ENCODE measurements around the gene CEMP1.

CEMP1 gene

DNA sequence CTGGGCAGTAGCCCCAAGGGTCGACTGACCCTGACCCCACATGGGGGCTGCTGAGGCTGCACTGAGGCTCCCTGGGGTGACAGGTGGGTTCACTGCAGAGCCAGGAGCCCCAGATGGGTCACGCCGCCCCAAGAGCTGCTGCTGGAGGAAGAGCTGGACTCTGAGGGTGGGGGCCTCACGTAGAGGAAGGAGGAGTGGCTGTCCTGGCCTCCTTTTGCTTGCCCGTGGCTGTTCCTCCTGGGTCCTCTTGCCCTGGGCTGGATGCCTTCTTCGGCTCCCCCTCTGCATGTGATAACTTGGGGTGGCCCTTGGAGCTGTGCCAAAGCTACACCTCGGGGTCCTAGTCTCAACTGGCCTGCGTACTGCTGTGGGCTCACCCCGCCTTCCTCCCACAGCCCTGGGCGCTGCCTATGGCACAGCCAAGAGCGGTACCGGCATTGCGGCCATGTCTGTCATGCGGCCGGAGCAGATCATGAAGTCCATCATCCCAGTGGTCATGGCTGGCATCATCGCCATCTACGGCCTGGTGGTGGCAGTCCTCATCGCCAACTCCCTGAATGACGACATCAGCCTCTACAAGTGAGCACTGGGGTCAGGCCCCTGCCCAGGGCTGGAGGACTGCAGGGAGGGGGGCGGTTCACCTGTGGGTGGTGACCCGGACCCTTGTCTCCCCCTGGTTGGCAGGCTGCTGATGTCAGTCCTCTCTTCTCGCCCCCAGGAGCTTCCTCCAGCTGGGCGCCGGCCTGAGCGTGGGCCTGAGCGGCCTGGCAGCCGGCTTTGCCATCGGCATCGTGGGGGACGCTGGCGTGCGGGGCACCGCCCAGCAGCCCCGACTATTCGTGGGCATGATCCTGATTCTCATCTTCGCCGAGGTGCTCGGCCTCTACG lies 12.1 kb downstream of the CEMP1 start:
- DNase-seq: no peak

DNA sequence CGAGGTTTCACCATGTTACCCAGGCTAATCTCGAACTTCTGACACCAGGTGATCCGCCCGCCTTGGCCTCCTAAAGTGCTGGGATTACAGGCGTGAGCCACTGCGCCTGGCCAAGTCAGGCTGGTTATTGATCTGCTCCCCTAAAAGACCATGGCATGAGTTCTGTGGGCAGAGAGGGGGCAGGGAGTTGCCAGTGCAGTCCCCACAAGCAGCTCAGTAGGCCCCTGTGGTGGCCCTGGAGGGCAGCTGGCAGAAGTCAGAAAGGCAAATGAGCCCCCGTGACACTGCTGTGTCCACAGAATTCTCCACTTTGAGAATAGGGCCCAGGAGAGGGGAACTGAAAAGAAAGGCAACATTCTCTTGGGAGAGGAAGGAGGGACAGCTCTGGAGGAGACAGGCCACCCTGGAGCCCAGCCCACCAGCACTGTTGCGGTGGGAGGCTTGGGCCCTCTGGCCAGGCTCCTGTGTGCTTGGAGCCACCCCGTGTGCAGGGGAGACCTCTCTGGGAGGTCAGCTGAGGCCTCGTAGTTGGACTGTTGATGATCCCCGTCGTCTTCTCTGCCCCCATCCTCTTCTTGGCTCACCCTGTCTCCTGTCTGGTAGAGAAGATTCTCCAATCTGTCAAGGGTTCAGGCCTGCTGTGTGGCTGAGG lies 13.1 kb downstream of the CEMP1 start:
- DNase-seq: no peak

DNA sequence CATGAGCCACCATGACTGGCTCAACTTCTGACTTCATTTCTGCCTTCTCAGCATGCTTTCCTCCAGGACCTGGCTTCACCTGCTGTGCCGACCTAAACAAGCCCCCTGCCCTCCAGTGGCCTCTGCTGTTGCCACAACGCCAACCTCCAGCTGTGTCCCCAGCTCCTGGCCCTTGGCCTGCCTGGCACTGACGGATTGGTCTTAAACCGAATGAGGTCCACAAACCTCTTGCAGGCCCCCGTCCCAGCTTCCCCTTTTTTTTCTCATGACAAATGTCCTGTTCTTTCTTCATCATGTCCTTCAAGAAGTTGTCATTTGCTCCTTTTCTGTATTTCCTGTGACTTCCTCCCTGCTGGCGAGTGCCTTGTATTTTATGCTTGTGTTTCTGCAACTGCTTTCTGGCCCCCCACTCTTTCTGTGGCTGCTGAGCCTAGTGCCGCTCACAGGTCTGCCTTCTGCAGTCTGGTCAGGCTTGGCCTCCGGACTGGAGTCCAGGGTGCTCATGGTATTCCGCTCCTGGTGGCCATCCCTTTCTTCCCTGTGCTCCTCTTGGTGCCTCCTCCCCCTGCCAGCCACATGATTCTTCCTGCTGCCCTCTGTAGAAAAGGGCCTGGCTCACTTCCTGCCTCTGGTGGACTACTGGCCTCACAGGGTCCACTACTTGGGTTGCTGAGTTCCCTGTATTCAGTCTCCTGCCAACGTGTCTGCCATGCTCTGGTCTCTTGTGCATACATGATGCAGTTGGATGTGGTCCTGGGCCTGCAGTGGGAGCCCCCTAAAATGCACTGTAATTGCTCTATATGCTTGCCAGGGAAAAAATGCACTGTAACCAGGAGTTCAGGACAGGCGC lies 14.6 kb downstream of the CEMP1 start:
- no peak for DNase-seq

DNA sequence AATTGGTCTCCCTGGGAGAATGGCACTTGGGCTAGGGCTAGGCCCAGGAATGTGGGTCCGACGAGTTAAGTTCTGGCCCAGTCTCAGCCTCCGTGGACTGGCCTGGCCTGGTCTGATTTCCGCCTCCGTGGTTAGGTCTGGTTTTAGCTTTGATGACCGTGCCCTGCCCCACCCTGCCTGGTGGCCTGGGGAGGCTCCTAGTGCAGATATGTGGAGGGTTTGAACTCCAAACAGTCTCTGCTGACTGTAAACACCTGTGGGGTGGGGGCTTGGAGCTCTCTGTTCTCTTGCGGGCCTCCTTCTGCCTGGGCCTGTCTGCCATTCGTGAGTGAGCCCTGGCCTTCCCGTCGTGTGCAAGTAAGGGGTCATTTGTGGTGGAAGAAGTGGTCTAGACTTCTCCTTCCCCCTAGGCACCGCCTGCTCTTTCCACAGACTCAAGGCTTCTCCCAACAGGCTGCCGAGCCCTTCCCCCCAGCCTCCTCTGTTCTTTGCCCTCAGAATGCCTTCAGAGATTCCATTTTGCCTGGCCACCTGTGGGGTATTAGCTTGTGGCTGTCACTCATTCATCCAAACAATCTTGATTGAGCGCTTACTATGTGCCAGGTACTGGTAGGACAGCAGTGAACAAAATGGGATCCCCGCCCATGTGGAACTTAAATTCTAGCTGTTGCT lies 15.9 kb downstream of the CEMP1 start:
- no peak for DNase-seq

DNA sequence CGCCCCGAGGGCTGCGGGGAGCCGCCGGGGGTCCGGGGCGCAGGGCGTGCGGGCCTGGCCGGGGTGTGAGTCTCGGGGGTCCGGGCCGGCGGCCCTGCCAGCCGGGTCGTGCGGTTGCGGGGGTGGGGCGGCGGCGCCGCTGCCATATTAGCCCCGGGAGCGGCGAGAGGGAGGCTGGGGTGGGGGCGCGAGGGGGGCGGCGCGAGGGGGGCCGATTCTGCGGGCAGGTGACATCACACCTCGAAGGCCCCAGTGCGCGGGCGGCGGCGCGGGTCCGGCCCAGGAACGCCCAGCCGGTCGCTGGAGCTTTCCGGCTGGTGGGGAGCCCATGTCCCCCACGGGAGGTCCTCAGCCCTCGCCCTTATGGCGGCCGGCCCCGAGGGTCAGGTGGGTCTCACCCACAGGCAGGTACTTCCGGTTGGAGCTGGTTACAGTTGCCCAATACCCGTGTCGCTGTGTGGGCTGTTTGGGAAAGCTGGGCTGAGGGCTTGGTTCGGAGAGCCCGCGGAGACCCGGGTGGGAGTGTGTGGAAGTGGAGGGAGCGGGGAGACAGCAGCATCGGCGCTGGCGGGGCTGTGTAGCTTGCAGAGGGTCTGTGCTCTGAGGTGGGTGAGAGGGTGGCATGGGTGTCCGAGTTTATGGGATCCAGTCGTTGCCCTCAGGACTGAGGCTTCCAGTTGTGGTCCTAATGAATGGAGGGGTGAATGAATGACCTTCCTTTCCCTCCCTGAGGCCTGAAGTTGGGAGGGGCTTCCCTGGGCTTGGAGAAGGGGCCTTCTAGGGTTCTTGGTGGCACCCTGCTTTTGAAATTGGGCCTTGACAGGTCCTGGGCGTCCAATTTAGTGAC lies 16.7 kb downstream of the CEMP1 start:
- no peak for DNase-seq

DNA sequence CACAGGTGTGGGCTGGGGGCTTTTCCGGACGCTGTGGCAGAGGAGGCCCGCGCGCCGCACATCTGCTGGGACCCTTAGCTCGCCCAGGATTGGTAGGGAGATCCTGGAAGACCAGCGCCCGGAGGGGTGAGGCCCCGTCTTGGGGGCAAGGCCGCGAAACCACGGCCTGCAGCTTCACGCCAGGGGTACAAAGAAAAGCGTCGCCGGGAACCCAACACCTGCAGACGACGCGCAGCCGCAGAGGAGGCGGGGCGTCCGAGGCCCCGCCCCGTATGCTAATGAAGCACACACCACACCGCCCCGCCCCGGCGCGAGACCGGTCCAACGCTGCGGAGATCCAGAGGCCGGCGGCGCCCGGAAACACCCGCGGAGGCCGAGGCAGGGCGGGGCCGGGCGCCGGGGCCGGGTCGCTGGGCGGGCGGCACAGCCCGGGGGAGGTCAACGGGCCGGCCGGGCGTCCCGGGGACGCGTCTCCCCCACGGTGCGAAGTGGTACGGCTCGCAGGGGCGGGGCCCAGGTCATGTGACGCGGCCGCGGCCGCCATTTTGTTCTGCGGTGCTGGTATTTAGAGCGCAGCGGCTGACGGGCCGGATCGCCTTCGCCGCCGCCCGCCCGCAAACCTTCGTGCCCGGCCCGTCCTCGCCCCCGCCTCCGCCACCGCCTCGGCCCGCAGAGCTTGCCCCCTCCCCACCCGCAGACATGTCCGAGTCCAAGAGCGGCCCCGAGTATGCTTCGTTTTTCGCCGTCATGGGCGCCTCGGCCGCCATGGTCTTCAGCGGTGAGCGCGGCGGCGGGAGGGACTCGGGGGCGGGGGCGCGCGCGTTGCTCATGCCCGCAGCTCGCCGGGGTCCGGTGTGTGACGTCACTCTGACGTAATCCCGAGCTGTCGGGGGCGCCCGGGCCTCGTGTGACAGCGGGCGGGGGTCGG lies 17.5 kb downstream of the CEMP1 start, which contains the start of gene ATP6V0C:
Gene ATP6V0C, plus strand, starts transcription at position 548 of the 928 bp plus-strand sequence. Its CDS starts 152 bp downstream, at position 700.
- peak; percentile 85 to 95 for DNase-seq

DNA sequence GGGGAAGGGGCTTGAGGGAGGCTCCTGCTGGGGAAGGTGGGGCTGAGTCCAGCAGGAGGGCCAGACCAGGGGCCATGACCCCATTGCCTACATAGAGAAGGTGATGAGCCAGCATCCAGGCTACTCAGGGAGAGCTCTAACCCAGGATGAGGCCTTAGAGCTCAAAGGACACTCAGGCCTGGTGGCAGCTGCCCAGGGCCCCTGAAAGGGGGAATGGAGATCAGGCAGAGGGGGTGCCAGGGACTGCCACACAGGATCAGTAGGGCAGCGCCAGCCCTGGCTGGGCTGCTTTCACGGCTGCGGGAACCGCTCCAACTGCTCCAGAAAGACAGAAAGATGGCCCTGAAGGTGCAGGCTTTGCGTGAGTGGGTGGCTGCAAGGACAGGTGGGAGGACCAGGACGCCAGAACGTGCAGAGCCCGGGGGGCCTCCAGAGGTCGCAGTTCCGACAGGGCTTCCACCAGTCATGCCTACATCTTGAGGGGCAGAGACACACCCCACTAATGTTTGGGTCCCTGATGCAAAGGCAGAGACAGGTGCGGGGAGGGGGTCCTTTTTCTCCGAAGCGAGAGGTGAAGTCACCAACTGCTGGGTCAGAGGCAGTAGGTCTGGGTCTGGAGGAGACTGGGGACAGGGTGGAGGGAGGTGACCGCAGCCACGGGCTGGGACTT lies 18.3 kb downstream of the CEMP1 start:
- DNase-seq: peak in 1 of 2 experiments; percentile 60

DNA sequence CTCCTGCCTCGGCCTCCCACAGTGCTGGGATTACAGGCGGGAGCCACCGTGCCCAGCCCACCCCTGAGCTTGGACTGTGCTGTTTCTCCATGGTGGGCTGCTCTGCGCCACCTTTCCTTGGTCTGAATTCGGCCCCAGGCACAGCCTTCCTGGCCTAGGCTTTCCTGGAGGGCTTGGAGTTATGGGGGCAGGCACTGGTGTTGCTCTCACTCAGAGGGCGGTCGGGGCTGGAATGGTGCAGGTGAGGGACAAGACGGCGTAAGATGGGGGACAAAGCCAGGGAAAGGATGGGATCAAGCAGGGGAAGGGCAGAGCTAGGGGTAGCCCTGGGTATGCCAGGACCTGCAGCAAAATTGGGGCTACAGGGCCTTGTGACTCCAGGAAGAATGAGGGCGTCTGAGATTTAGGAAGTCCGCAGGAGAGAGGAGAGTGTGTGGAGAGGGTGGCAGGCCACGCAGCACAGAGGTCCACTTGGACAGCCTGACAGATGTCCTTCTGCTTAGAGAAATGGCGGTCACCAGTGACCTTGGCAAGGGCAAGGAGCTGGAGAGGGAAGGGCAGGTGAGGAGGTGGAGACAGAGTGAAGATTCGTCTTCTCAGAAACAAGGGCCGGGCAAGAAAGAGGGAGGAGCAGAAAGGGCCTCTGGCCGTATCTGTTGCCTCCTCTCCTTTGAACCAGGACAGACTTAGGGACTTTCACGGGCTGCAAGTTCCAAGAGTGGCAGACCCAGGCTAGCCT lies 19.0 kb downstream of the CEMP1 start:
- DNase-seq: no peak

DNA sequence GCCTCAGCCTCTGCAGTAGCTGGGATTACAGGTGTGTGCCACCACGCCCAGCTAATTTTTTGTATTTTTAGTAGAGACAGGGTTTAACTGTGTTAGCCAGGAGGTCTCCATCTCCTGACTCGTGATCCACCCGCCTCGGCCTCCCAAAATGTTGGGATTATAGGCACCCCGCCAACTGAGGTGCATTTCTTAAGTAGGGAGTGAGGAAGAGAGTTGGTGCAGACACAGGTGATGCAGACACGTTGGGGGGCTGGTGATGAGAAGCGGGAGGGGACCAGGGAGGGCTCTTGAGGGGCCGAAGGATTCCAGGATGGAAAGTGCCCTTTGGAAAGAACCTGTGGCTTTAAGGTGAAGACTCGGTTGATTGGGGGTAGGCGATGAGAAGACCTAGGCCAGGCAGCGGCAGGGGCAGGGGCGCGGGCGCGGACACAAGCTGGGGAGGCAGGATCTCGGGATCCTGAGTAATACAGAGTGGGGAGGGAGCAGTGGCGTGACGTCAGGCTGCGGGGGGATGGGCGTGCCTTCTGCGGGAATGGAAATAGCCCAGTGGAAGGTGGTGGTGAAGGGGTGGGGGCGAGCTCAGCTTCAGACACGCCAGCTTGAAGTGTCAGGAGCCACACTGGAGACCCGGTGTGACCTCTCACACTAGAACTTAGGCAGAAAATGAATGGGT lies 19.9 kb downstream of the CEMP1 start:
- DNase-seq: no peak

DNA sequence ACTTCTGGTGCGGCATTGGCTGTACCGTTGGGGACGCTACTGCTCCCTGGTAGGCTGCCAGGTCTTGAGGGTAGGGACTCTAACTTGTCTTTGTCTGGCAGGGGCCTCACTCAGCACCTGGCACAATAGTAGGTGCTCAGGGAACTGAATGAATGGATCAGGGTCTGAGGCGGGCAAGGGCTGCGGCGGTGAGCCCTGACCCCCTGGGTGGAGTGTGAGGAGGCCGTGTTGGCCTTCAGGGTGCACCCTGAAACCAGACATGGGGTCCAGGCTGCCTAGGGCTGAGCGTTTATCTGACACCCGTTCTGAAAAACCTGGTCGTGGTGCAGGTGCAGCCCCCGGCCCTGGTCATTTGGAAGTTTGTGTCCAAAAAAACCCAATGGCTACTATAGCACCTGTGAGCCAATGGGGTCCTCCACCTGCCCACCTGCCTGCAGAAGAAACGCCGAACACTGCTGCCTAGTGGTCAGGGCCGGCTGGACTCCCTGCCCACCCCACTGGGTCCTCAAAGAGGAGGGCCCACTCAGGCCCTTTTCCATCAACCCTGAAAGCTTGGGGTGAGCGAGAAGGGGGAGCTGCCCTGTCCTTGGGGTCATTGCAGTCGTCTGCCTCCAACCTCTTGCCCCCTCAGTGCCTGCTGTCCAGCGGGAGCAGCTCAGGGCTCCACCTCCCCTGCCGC lies 22.3 kb downstream of the CEMP1 start:
- no peak for DNase-seq

DNA sequence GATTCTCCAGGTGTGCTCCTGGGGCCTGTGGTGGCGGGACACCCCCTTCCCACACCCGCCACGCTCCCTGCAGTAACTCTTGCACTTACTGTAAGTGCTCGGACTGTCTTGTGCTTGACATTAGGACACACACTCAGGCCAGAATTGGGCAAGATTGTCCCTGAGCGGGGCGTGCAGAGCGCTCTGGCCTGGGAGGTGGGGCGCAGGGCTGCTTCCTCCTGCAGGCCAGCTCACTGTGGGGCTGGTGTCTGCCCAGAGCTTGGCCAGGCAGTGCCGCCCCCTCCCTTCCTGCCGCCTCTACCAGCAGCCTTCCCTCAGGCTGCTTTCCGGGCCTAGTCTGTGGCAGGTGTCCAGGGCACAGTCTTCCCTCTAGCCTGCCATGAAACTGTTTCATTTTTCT lies 23.5 kb downstream of the CEMP1 start:
- no peak for DNase-seq

DNA sequence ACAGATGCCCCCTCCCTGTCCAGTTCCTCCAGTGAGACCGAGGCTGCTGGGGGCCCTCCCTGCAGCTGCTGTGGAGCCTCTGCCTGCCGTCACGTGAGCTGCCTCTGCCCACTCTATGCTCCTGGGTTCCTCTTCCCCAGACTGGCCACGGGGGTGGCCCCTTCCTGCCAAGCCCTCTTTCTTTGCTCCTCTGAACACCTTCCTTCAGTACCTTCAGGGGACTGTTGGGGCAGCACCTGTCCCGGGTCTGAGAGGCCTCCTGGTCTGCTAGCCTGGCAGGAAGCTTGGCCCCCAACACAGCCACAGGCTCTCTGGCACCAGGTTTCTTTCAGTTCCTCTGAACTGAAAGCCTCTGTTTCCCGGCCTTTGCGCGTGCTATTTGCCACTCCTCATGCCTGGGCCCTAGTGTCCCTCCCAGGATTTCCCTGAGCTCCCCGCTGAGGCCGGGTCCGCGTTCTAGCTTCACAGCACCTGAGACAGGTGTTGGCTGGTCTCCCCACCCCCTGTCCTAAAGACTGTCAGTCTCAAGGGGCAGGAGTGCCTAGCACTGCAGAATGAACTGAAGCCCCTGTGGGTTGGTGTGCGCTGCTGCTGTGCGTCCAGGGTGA lies 24.1 kb downstream of the CEMP1 start:
- DNase-seq: no peak

DNA sequence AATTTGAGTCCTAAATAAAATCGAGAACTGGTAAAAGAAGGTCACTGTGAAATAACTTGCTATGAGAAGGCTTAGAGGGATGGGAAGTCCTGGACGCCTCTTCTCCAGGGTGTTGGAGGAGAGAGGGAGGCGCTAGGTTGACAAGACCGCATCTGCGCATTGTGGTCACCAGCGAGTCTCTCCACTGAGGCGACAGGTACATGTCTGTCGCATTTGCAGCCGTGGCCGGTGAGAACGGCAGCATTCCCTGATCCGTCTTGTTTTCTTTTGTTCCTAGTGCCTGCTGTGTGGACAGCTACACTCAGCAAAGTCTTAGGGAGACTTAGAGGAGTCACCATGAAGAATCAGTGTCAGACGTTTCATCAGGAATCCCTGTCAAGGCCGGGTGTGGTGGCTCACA lies 25.5 kb downstream of the CEMP1 start:
- no peak for DNase-seq

DNA sequence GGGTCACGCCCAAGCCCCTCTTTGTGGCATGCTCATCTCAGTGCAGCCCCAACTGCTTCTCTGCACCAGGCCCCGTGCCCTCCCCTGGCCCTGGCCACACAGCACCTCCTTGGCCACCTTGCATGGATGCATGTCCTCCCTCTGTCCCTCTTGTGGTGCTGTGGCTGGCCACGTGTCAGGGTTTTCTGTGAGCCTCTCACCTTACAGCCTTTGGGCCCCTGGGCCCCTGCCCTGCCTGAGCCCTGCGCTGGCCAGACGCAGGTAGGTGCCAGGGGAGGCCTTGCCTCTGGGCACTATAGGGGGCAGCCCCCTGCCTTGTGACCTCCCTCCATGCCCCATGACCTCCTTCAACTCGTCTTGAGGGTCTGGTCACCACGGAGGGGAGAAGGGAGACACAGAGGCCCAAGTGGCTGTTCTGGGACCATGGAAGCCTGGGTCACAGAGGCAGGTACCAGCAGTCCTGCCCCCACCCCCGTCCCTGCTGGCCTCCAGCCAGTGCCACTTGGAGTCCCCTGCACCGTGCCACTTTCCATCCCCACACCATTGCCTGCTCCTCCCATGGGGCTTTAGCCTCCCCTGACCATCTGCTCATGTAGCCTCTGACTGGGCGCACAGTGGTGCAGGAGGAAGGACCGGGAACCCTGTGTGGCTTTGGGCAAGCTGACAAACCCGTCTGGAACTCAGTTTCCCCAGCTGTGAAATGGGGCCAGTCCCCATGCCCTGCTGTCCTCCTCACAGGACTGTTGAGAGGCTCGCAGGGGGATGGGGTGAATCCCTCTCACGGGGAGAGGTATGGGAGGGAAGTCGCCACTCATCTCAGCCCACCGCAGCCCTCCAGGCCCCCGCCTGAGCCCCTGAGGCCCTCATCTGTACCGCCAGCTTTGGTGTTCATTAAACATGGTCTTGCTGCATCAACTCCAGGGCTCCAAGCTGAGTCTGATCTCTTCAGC lies 29.0 kb downstream of the CEMP1 start:
- peak; percentile 45 to 61 for DNase-seq

DNA sequence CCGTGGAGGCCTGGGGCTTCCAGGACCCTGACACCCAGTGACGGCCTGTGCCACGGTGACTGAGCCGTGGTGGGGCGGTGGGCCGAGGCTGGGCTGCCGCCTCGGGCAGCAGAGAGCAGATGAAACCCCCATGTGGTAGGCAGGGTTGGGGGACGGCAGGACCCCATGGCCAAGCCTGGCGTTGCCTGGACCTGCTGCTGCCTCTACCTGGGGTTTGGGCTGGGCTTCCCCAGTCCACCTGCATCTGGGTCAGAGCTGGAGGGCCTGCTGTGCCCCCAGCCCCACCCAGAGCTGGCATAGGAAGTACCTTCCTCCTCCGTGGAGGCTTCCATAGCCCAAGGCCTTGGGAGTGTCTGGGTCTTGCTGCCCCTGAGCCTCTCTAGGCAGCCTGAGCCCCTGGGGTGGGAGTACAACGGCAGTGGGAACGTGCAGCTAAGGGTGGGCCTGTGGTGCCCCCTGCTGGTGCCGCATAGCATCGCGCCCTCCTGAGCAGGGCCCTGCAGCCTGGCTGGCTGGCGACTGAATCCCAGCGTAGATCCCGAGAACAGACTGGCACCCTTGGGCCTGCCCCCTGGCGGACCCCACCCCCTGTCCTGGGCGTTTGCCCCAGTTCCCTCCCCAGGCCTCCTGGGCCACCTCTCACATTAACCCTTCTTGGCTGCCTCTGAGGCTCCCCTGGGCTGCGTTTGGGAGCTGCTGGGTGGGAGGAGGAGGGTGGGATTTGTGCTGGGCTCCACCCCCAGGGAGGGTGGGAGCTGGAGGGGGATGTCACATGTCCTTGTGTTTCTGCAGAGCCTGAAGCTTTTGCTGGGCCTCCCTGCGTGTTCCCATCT lies 30.1 kb downstream of the CEMP1 start:
- peak; percentile 83 to 92 for DNase-seq
